Measurements from ENCODE around the gene CIROP.

Gene CIROP

GRCh38 chr14:23129759-23130316 is 25.0 kb upstream of the CIROP start:
- DNase-seq, result no peak

- no peak for DNase-seq
Observed at GRCh38 chr14:23128969-23129758, 24.4 kb upstream of the CIROP start.

GRCh38 chr14:23127861-23128260 is 23.1 kb upstream of the CIROP start:
- DNase-seq, result no peak

GRCh38 chr14:23126548-23127278 is 21.9 kb upstream of the CIROP start:
- no peak for DNase-seq

- no peak for DNase-seq
Observed at GRCh38 chr14:23125933-23126524, 21.2 kb upstream of the CIROP start.

- no peak for DNase-seq
Observed at GRCh38 chr14:23125011-23125410, 20.2 kb upstream of the CIROP start.

GRCh38 chr14:23124337-23124954 is 19.7 kb upstream of the CIROP start:
- no peak for DNase-seq

- peak; percentile 63 to 64 for DNase-seq
Observed at GRCh38 chr14:23123419-23123818, 18.6 kb upstream of the CIROP start.

GRCh38 chr14:23122086-23122485 is 17.3 kb upstream of the CIROP start:
- DNase-seq, result no peak

GRCh38 chr14:23121361-23121771 is 16.6 kb upstream of the CIROP start:
- DNase-seq, result peak in 1 of 2 experiments; percentile 29

GRCh38 chr14:23120541-23121251 is 15.9 kb upstream of the CIROP start:
- DNase-seq, result peak; percentile 90 to 91

GRCh38 chr14:23119363-23120327 is 14.9 kb upstream of the CIROP start:
- DNase-seq, result no peak

- no peak for DNase-seq
Observed at GRCh38 chr14:23118506-23119362, 13.9 kb upstream of the CIROP start, which contains the start of gene CEBPE. CEBPE (minus strand) TSS chr14:23119255; CDS start chr14:23119091, 164 bp downstream.

- no peak for DNase-seq
Observed at GRCh38 chr14:23117371-23118020, 12.7 kb upstream of the CIROP start.

- DNase-seq, result no peak
Observed at GRCh38 chr14:23115918-23116317, 11.1 kb upstream of the CIROP start.

GRCh38 chr14:23115039-23115731 is 10.4 kb upstream of the CIROP start:
- no peak for DNase-seq

- DNase-seq, result no peak
Observed at GRCh38 chr14:23114669-23115038, 9.9 kb upstream of the CIROP start.

- no peak for DNase-seq
Observed at GRCh38 chr14:23114120-23114458, 9.3 kb upstream of the CIROP start.

Measured in SHP77 (cell line).